GM18498 (cell line): ENCODE measurements around the gene GAGE12D.
"Not testable (repeated sequence)": the region's sequence is repeated elsewhere in the genome, so short reads cannot be mapped to it uniquely, and the experiment has no call there.

Experiments used
- ATAC-seq: cut with Tn5 transposase; IDR thresholded peaks from one replicate; pipeline ENCODE4 v1.9.1; 2021; ENCODE audit warnings: mild to moderate bottlenecking, moderate library complexity; ENCODE audit not compliant: unreplicated experiment

The GAGE12D gene

GRCh38 chrX:49541433-49541832, at the start of gene GAGE12D:
TSS of gene GAGE12D (plus strand) at chrX:49541733. CDS start at chrX:49542888, 1,155 bp downstream.
- ATAC-seq, result not testable (repeated sequence)

- ATAC-seq, result not testable (repeated sequence)
These were observed 9.7 kb upstream of the GAGE12D start, which contains the start of gene GAGE12C for GRCh38 chrX:49531877-49532276. TSS of gene GAGE12C (plus strand) at chrX:49532177. CDS start at chrX:49533332, 1,155 bp downstream.

GRCh38 chrX:49550989-49551388, 9.5 kb downstream of the GAGE12D start, which contains the start of gene GAGE12E:
TSS of gene GAGE12E (plus strand) at chrX:49551289. CDS start at chrX:49552444, 1,155 bp downstream.
- not testable (repeated sequence) for ATAC-seq

- ATAC-seq, result not testable (repeated sequence)
These were observed 19.0 kb downstream of the GAGE12D start, which contains the start of gene GAGE12F for GRCh38 chrX:49560542-49560941. TSS of gene GAGE12F (plus strand) at chrX:49560842. CDS start at chrX:49561997, 1,155 bp downstream.

- not testable (repeated sequence) for ATAC-seq
These were observed 27.2 kb downstream of the GAGE12D start for GRCh38 chrX:49568728-49569127.

GRCh38 chrX:49569152-49569551, 27.6 kb downstream of the GAGE12D start:
- ATAC-seq, result not testable (repeated sequence)

GRCh38 chrX:49570100-49570499, 28.6 kb downstream of the GAGE12D start, which contains the start of gene GAGE12G:
TSS of gene GAGE12G (plus strand) at chrX:49570400. CDS start at chrX:49571555, 1,155 bp downstream.
- not testable (repeated sequence) for ATAC-seq

GRCh38 chrX:49579649-49580048, 38.1 kb downstream of the GAGE12D start, which contains the start of gene GAGE12H:
TSS of gene GAGE12H (plus strand) at chrX:49579949. CDS start at chrX:49581104, 1,155 bp downstream.
- not testable (repeated sequence) for ATAC-seq

GRCh38 chrX:49589196-49589595, 47.7 kb downstream of the GAGE12D start, which contains the start of gene GAGE2A:
TSS of gene GAGE2A (plus strand) at chrX:49589496. CDS start at chrX:49590651, 1,155 bp downstream.
- ATAC-seq, result not testable (repeated sequence)

- ATAC-seq, result not testable (repeated sequence)
These were observed 48.4 kb downstream of the GAGE12D start for GRCh38 chrX:49589769-49590478.

GRCh38 chrX:49590488-49590887, 49.0 kb downstream of the GAGE12D start:
- ATAC-seq, result not testable (repeated sequence)
